Fibroblast of the conjunctiva (primary cell): Measurements from ENCODE around the gene CGB2.
A peak's percentile ranks its signal among the peaks of the same experiment; 100 is the strongest.

Source experiments
- DNase-seq: peaks from one replicate; pipeline ENCODE4 v3.0.0-alpha.2; 2010; ENCODE audit warnings: low read depth

The CGB2 gene

DNA sequence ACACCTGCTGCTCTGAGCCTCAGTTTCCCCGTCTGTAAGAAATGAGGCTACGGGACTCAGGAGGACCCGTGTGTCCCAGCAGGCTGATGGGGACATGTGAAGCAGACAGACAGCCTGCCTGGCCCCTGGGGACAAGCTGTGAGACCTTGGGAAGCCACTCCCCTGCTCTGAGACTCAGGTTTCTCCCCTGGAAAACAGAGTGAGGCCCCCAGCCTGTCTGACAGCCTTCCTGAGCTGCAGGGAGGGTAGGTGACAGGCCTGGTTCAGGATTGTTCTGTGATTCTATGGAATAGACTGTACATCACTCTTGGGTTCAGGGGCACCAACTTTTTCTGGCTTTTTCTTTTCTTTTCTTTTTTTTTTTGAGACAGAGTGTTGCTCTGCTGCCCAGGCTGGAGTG lies 35.9 kb downstream of the CGB2 start:
- no peak for DNase-seq

DNA sequence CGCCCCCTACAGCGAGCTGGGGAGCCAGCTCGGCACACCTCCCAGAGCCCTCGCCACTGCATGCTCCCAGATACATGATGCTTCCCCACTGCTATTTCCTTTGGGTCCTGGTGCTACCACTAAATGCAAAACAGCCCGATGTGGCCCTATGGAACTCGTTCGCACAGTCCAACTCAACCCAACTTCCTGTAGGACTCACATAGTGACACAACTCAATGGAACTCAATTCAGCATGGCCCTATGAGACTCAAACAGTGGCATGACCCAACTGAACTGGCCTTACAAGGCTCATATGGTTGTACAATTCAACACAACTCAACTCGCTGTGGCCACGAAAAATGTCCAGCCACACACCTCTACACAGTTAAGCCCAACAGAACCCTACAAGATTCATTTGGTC lies 37.3 kb downstream of the CGB2 start:
- DNase-seq, result no peak

DNA sequence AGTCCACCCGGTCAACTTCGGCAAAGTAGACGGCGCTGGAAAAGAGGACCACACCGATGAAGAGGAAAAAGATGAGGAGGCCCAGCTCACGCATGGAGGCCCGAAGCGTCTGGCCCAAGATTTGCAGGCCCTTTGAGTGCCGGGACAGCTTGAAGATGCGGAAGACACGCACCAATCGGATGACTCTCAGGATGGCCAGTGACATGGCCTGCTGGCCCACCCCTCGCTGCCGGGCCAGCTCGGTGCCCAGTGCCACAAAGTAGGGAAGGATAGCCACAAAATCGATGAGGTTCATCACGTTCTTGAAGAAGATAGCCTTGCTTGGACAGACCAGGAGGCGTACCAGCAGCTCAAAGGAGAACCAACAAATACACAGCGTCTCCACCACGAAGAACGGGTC lies 38.7 kb downstream of the CGB2 start:
- DNase-seq, result no peak

DNA sequence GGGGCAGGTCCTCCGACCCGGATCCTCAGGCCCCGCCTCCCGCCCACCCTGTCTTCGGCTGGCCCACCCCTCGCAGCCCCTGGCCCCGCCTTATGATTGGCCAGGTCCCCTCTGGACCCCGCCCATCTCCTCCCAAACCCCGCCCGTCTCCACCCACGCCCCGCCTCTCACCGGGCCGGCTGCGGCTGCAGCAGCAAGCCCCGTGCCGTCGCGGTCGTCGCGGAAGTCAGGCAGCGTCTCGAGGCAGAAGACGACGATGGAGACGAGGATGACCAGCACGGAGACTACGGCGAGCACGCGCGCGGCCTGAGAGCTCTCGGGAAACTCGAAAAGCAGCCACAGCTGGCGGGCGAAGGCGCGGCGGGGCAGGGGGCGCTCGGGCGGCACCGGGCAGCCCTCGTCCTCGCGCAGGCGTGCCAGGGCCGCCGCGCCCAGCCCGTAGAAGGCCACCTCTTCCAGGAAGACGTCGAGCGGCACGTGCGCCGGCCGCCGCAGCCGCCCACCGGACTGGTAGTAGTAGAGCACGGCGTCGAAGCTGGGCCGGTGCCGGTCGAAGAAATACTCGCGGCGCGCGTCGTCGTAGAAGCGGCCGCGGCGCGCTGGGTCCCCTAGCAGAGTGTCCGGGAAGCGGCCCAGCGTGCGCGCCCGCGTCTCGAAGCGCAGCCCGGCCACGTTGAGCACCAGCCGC lies 40.3 kb downstream of the CGB2 start:
- no peak for DNase-seq

DNA sequence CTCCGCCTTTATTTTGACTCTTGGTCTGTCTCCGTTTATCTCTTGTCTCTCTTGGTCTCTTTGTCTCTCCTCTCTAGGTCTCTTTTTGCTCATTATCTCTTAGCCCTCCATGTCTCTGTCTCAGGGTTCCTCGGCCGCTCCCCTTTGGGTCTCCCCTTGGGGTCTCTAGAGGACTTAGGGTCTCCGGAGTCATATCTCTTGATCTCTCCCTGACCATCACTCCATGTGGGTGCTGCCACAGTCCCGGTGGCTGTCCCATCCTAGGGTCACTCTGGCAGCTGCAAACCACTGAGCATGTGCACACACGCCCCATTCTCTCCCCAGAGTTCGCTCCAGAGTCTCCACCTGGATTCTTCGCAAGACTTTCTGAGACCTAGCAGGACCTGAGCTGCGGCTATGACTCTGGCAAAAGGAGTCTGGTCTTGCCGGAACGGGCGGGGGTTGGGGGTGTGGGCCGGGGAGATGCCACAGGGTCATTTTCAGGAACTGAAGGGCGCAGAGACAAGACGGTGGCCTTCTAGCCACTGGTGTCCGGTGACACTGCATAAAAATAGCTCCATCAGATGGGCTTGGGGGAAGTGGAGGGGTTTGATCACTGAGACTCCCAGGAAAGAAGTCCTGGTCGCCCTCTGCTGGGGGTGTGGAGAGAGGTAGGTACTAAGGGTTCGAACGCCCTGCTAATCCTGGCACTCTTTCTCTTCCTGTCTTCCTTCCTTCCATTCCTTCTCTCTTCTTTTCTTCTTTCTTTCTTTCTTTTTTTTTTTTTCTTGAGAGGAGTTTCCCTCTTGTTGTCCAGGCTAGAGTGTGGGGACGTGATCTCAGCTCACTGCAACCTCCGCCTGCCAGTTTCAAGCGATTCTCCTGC lies 42.1 kb downstream of the CGB2 start:
- DNase-seq, result no peak

DNA sequence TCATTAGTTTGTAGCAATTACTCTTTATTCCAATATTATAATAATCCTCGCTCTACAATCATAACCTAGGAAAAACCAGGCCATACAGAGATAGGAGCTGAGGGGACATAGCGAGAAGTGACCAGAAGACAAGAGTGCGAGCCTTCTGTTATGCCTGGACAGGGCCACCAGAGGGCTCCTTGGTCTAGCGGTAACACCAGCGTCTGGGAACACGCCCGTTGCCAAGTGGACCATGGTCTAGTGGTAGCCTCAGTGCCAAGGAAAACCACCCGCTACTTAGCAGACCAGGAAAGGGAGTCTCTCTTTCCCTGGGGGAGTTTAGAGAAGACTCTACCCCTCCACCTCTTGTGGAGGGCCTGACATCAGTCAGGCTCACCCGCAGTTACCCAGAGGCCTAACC lies 43.2 kb downstream of the CGB2 start:
- DNase-seq, result peak; percentile 51

DNA sequence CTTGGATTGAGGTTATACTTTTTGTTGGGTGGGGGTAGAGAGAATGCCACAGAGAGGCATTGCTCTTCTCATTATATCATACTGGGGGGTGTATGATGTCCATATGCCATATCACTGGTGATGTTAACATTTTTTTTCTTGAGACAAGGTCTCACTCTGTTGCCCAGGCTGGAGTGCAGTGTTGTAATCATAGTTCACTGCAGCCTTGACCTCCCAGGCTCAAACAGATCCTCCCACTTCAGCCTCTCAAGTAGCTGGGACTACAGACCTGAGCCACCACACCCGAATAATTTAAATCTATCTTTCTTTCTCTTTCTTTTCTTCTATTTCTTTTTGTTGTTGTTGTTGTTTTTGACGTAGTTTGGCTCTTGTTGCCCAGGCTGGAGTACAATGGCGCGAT lies 48.7 kb downstream of the CGB2 start:
- no peak for DNase-seq

DNA sequence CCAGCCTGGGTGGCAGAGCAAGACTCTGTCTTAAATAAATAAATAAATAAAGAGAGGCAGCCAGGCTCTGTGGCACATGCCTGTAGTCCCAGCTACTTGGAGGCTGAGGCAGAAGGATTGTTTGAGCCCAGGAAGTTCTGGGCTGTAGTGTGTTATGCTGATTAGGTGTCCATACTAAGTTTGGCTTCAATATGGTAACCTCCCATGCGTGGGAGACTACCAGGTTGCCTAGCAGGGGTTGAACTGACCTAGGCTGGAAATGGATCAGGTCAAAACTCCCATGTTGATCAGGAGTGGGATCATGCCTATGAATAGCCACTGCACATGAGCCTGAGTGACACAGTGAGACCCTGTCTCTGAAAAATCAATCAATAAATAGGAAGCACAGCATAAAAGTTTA lies 49.6 kb downstream of the CGB2 start:
- DNase-seq, result no peak
